ENCODE data around the gene EPG5.
A peak's percentile ranks its signal among the peaks of the same experiment; 100 is the strongest.

Gene EPG5

GRCh38 chr18:45841765-45842442 lies 125.2 kb downstream of the EPG5 start (continued):
- TF ChIP-seq, protein P1, sequence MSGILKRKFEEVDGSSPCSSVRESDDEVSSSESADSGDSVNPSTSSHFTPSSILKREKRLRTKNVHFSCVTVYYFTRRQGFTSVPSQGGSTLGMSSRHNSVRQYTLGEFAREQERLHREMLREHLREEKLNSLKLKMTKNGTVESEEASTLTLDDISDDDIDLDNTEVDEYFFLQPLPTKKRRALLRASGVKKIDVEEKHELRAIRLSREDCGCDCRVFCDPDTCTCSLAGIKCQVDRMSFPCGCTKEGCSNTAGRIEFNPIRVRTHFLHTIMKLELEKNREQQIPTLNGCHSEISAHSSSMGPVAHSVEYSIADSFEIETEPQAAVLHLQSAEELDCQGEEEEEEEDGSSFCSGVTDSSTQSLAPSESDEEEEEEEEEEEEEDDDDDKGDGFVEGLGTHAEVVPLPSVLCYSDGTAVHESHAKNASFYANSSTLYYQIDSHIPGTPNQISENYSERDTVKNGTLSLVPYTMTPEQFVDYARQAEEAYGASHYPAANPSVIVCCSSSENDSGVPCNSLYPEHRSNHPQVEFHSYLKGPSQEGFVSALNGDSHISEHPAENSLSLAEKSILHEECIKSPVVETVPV (CRISPR knock-in tag; IDR thresholded peaks at IDR 0.05): no peak
- TF ChIP-seq CSDC2 (CRISPR knock-in tag; IDR thresholded peaks at IDR 0.05): no peak
- TF ChIP-seq SNAI2 (CRISPR knock-in tag; IDR thresholded peaks at IDR 0.05): no peak
- TF ChIP-seq ZFP30 (CRISPR knock-in tag; IDR thresholded peaks at IDR 0.05): no peak

GRCh38 chr18:45841060-45841764 lies 125.9 kb downstream of the EPG5 start:
- no peak for ATAC-seq

DNA sequence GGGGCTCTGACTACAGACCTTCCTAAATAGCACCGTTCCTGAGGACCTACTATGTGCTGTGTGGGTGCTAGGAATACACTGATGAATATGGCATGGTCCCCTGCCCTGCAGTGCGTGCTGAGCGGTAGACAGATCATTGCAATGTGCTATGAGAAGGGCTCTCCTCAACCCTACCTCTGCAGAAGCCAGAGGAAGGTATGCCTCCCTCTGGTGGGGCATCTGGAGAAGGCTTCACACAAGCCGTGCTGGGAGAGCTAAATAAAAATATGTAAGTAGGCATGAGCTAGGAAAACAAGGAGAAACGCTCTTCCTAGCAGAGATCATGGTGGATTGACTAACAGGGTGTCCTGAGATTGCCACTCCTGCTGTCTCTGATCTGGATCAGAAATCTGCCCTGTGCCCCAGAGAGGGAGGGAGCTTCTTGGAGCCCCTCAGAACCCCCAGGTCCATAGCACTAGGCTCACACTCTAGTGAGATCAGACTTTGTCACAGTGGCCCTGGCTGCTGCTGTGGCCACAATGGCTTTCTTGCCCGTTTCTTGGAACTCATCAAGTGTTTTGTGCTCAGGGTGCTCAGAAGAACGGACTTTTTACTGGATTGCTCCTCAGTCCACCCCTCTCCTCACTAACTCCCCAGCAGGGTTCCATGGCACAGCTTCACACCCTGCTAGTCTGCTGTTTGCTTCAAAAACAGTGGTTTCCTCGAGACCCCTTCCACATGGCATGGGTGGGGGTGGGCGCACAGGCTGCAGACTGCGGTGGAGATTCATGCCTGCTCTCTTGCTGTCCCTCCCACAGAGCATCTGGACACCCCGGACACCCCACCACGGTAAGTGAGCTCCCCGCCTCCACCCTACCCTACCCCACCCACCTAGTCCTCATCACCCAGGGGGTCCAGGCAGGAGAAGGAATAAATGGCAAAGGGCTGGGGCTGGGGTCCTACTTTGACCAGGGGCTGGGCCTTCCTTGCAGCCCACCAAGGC lies 127.4 kb downstream of the EPG5 start:
- peak; percentile 89 for ATAC-seq
- TF ChIP-seq ARNTL (CRISPR knock-in tag; IDR thresholded peaks at IDR 0.05; ENCODE audit: borderline replicate concordance, low read depth) (no peak), ZNF8 (CRISPR knock-in tag; IDR thresholded peaks at IDR 0.05) (no peak), CREB5 (CRISPR knock-in tag; IDR thresholded peaks at IDR 0.05; ENCODE audit: low read depth) (no peak), ZFP30 (CRISPR knock-in tag; IDR thresholded peaks at IDR 0.05) (no peak), SNAI2 (CRISPR knock-in tag; IDR thresholded peaks at IDR 0.05) (no peak)

More at GRCh38 chr18:45841060-45841764, 125.9 kb downstream of the EPG5 start:
- TF ChIP-seq CSDC2 (CRISPR knock-in tag; IDR thresholded peaks at IDR 0.05): no peak
- TF ChIP-seq, protein P1 (CRISPR knock-in tag; IDR thresholded peaks at IDR 0.05): no peak
- TF ChIP-seq RARB (CRISPR knock-in tag; IDR thresholded peaks at IDR 0.05): no peak
- TF ChIP-seq BACH2 (CRISPR knock-in tag; IDR thresholded peaks at IDR 0.05; ENCODE audit: borderline replicate concordance): no peak
- no peak for TF ChIP-seq CREB5 (CRISPR knock-in tag; IDR thresholded peaks at IDR 0.05; ENCODE audit: low read depth)
- no peak for TF ChIP-seq ZNF8 (CRISPR knock-in tag; IDR thresholded peaks at IDR 0.05)

GRCh38 chr18:45838302-45839070 lies 128.6 kb downstream of the EPG5 start:
- TF ChIP-seq SNAI2 (CRISPR knock-in tag; IDR thresholded peaks at IDR 0.05) (no peak), ARNTL (CRISPR knock-in tag; IDR thresholded peaks at IDR 0.05; ENCODE audit: borderline replicate concordance, low read depth) (no peak), ZNF565 (CRISPR knock-in tag; conservative IDR thresholded peaks at IDR 0.05; ENCODE audit: low read depth) (no peak), GLIS3 (CRISPR knock-in tag; IDR thresholded peaks at IDR 0.05) (no peak), ZNF70 (CRISPR knock-in tag; IDR thresholded peaks at IDR 0.05) (no peak), RARB (CRISPR knock-in tag; IDR thresholded peaks at IDR 0.05) (no peak), POU6F1 (CRISPR knock-in tag; IDR thresholded peaks at IDR 0.05; ENCODE audit: borderline replicate concordance, low read depth) (no peak), ZFP30 (CRISPR knock-in tag; IDR thresholded peaks at IDR 0.05) (no peak), ZFP3 (CRISPR knock-in tag; IDR thresholded peaks at IDR 0.05) (no peak), PPARA (CRISPR knock-in tag; IDR thresholded peaks at IDR 0.05; ENCODE audit: borderline replicate concordance) (no peak)
- TF ChIP-seq, protein P2, sequence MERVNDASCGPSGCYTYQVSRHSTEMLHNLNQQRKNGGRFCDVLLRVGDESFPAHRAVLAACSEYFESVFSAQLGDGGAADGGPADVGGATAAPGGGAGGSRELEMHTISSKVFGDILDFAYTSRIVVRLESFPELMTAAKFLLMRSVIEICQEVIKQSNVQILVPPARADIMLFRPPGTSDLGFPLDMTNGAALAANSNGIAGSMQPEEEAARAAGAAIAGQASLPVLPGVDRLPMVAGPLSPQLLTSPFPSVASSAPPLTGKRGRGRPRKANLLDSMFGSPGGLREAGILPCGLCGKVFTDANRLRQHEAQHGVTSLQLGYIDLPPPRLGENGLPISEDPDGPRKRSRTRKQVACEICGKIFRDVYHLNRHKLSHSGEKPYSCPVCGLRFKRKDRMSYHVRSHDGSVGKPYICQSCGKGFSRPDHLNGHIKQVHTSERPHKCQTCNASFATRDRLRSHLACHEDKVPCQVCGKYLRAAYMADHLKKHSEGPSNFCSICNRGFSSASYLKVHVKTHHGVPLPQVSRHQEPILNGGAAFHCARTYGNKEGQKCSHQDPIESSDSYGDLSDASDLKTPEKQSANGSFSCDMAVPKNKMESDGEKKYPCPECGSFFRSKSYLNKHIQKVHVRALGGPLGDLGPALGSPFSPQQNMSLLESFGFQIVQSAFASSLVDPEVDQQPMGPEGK (CRISPR knock-in tag; IDR thresholded peaks at IDR 0.05; ENCODE audit: borderline replicate concordance): no peak

More at GRCh38 chr18:45838302-45839070, 128.6 kb downstream of the EPG5 start:
- ATAC-seq: peak; percentile 37

Data from SK-N-SH treated with all-trans-retinoic acid at 6 μM for 48 hours (cell line).